ENCODE measurements around the gene TFCP2. TPM values are rescaled to one million over a fixed set of nuclear protein-coding genes. Genes with fewer than 3 reads are reported as not detected.
"Not testable (repeated sequence)": the region's sequence is repeated elsewhere in the genome, so short reads cannot be mapped to it uniquely, and the experiment has no call there.

TFCP2 gene, protein sequence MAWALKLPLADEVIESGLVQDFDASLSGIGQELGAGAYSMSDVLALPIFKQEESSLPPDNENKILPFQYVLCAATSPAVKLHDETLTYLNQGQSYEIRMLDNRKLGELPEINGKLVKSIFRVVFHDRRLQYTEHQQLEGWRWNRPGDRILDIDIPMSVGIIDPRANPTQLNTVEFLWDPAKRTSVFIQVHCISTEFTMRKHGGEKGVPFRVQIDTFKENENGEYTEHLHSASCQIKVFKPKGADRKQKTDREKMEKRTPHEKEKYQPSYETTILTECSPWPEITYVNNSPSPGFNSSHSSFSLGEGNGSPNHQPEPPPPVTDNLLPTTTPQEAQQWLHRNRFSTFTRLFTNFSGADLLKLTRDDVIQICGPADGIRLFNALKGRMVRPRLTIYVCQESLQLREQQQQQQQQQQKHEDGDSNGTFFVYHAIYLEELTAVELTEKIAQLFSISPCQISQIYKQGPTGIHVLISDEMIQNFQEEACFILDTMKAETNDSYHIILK
- 10 to 100 TPM; 12.3 to 16.6 (median 14.2) TPM for total RNA-seq

DNA sequence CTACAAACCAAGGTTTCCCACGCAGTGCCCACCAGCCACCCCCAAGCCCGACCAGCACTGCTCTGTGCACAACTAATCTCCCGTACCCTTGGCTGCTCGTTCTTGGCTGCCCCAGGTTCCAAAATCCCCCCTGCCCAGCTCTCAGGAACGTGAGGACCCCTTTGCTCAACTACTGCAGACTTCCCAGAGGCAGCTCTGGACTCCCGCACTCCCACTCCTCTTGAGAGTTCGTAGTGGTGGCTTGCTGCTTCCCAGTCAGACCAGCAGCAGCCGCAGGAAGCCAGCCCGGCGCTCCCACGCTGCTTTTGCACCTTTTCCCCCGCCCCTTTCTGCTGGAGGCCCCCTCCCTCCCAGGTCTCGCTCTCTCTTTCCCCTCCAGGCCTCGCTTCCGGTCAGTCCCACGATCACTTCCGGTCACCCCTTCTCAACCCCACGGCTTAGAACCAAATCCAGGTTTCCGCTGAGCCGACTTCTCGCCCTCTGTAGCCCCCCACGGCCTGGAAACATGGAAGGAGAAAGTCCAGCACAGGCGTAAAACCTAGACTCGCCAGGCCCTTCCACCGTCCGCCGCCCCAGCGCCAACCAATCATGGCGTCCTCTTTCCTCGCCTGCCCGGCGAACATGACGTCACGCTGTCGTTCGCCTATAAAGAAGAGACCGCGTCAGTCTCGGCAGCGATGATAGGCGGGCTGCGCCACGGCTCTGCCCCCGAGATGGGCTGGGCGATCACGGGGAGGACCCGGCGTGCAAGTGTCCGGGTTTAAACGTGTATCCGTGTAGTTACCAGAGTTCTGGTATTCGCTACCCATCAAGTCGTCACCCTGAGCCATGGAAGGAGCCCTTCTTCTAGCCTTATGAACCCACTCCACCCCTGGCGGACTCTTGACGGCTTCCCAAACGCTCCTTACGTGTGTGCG lies at the start of gene TFCP2:
TSS of gene TFCP2 (minus strand) at position 621 of the 917 bp plus-strand sequence. CDS start 713 bp downstream, outside the sequence.
- H3K9me3 ChIP-seq = no peaks in the 10 kb centered on the region
- TF ChIP-seq, protein P1, sequence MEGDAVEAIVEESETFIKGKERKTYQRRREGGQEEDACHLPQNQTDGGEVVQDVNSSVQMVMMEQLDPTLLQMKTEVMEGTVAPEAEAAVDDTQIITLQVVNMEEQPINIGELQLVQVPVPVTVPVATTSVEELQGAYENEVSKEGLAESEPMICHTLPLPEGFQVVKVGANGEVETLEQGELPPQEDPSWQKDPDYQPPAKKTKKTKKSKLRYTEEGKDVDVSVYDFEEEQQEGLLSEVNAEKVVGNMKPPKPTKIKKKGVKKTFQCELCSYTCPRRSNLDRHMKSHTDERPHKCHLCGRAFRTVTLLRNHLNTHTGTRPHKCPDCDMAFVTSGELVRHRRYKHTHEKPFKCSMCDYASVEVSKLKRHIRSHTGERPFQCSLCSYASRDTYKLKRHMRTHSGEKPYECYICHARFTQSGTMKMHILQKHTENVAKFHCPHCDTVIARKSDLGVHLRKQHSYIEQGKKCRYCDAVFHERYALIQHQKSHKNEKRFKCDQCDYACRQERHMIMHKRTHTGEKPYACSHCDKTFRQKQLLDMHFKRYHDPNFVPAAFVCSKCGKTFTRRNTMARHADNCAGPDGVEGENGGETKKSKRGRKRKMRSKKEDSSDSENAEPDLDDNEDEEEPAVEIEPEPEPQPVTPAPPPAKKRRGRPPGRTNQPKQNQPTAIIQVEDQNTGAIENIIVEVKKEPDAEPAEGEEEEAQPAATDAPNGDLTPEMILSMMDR (IDR thresholded peaks at IDR 0.05) = no peak
- peak; percentile 66 for TF ChIP-seq POLR2AphosphoS5 (IDR thresholded peaks at IDR 0.05)
- peak; percentile 40 to 52 for TF ChIP-seq POLR2A (IDR thresholded peaks at IDR 0.05)
- H3K27ac ChIP-seq = peak within 1 kb of the TSS; percentile 91 to 97 (median 96)
- peak within 1 kb of the TSS; percentile 68 to 78 for H3K4me3 ChIP-seq
- WGBS, 2 donors (ENCODE audit: low coverage in 1 of 2) = 0 to 3% methylated on average over 15 to 25 of the region's 58 CpGs
- H3K27me3 ChIP-seq = no peaks in the 10 kb centered on the region
- ATAC-seq = peak; percentile 99
- H3K36me3 ChIP-seq = no peaks in the 10 kb centered on the region
- H3K4me1 ChIP-seq = peaks cover 0 to 46% (median 11%) of the 10 kb centered on the region in 3 donors

DNA sequence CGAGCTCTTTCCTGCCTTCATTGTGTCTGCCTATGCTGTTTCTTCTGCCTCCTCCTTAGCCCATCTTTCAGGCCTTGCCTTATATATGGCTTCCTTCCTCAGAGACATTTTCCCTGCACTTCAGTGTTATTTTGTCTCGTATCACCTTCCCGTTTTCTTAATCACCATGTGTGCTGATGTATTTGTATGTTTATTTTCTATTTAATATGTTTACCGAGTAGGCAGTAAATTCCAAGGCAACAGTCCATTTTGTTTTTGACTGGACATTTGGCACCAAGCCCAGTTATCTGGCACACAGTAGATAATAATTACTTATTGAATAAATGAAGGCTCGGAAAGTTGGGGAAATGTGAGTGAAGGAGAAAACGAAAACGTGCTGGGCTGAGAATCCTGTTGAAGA lies 49.5 kb upstream of the TFCP2 start:
- no peak overlapping the region for H3K4me3 ChIP-seq

DNA sequence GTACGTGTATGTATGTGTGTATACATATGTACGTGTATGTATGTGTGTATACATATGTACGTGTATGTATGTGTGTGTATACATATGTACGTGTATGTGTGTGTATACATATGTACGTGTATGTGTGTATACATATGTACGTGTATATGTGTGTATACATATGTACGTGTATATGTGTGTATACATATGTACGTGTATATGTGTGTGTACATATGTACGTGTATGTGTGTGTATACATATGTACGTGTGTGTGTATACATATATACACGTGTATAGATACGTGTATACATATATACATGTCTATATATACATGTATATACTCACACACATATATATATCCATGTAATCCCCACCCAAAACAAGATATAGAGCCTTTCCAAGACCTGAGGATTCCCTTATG lies 46.9 kb upstream of the TFCP2 start:
- Histone ChIP-seq H3K36me3 (peaks cover 0 to 11% of the 10 kb centered on the region in 2 donors), H3K4me1 (peaks cover 0 to 29% (median 3%) of the 10 kb centered on the region in 3 donors)
- 75 to 78% methylated on average over 12 of the region's 12 CpGs for WGBS, 2 donors (ENCODE audit: low coverage in 1 of 2)
- H3K27me3 ChIP-seq, ATAC-seq, H3K4me3 ChIP-seq, H3K27ac ChIP-seq, H3K9me3 ChIP-seq: not testable (repeated sequence)

More for the DNA sequence above, 49.5 kb upstream of the TFCP2 start:
- TF ChIP-seq EP300 (IDR thresholded peaks at IDR 0.05) (no peak), POLR2AphosphoS5 (IDR thresholded peaks at IDR 0.05) (no peak), POLR2A (IDR thresholded peaks at IDR 0.05) (no peak)
- TF ChIP-seq, protein P1 (IDR thresholded peaks at IDR 0.05) = no peak
- Histone ChIP-seq H3K4me1 (peaks cover 0 to 14% (median 3%) of the 10 kb centered on the region in 3 donors), H3K27me3 (no peaks in the 10 kb centered on the region), H3K9me3 (no peaks in the 10 kb centered on the region), H3K36me3 (peaks cover 0 to 10% of the 10 kb centered on the region in 2 donors), H3K27ac (no peak overlapping the region)
- ATAC-seq = no peak
- 68 to 89% methylated on average over 3 to 7 of the region's 7 CpGs for WGBS, 2 donors (ENCODE audit: low coverage in 1 of 2)

DNA sequence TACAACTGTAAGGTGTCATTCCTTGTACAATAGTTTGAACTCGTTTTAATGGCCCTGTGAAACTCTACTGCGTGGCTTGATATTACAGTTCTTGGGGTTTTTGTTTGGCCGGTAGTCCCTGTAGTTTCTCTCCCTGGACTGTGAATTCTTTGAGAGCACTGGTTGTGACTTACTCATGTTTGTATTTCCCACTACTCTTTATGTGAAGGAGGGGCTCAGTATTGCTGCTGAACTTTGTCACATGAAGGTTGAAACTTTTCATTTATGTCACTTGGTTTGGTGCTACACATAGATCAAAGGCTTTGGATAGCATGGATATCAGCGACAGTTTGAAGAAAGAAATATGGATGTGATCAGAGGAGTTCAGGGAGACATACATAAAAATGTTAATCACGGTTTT lies 46.4 kb upstream of the TFCP2 start:
- WGBS, 2 donors (ENCODE audit: low coverage in 1 of 2) = 70 to 80% methylated on average over 5 of the region's 5 CpGs
- Histone ChIP-seq H3K36me3 (peaks cover 0 to 11% of the 10 kb centered on the region in 2 donors), H3K27ac (peak overlapping the region in 3 of 4 donors; percentile 94 to 100 (median 99)), H3K4me3 (no peak overlapping the region), H3K27me3 (no peaks in the 10 kb centered on the region), H3K9me3 (no peaks in the 10 kb centered on the region), H3K4me1 (peaks cover 0 to 29% (median 3%) of the 10 kb centered on the region in 3 donors)
- TF ChIP-seq EP300 (IDR thresholded peaks at IDR 0.05) (no peak), POLR2AphosphoS5 (IDR thresholded peaks at IDR 0.05) (no peak)
- TF ChIP-seq, protein P1 (IDR thresholded peaks at IDR 0.05) = no peak
- ATAC-seq = no peak

GRCh38 chr12:51218607-51219161 lies 45.7 kb upstream of the TFCP2 start:
- no peaks in the 10 kb centered on the region for H3K27me3 ChIP-seq
- H3K4me1 ChIP-seq = peaks cover 0 to 29% (median 3%) of the 10 kb centered on the region in 3 donors
- no peak for ATAC-seq
- no peak for TF ChIP-seq EP300 (IDR thresholded peaks at IDR 0.05)
- TF ChIP-seq POLR2A (IDR thresholded peaks at IDR 0.05) = no peak
- TF ChIP-seq, protein P1 (IDR thresholded peaks at IDR 0.05) = no peak
- peak overlapping the region; percentile 96 to 99 for H3K4me3 ChIP-seq
- no peaks in the 10 kb centered on the region for H3K9me3 ChIP-seq
- peak overlapping the region; percentile 94 to 100 (median 98) for H3K27ac ChIP-seq
- WGBS, 2 donors (ENCODE audit: low coverage in 1 of 2) = 47 to 80% methylated on average over 1 to 10 of the region's 10 CpGs
- H3K36me3 ChIP-seq = peaks cover 0 to 14% of the 10 kb centered on the region in 2 donors
